MG63 (cell line): ENCODE data around the gene IQGAP3. TPM values are rescaled to one million over a fixed set of nuclear protein-coding genes. Genes with fewer than 3 reads are reported as not detected.
"Not testable (repeated sequence)": the region's sequence is repeated elsewhere in the genome, so short reads cannot be mapped to it uniquely, and the experiment has no call there.

ENCODE experiments used
- DNase-seq: peaks from one replicate; pipeline ENCODE4 v3.0.0-alpha.2; 2020
- H3K27me3 ChIP-seq: fragments of 250-450 bp; sonication (Bioruptor Pico); 2 replicates; pipeline ENCODE4 v1.5.1; 2020; ENCODE audit warnings: mild to moderate bottlenecking, moderate library complexity
- H3K36me3 ChIP-seq: fragments of 250-450 bp; sonication (Bioruptor Pico); 2 replicates; pipeline ENCODE4 v1.5.1; 2020; ENCODE audit warnings: mild to moderate bottlenecking, moderate library complexity
- H3K4me3 ChIP-seq: fragments of 250-450 bp; sonication (Bioruptor Pico); 2 replicates; pipeline ENCODE4 v1.5.1; 2020; ENCODE audit warnings: mild to moderate bottlenecking, moderate library complexity
- H3K9me3 ChIP-seq: fragments of 250-450 bp; sonication (Bioruptor Pico); 2 replicates; pipeline ENCODE4 v1.5.1; 2020; ENCODE audit warnings: mild to moderate bottlenecking, moderate library complexity
- total RNA-seq: library from RNA; depleted of rRNA; stranded (reverse); fragments of >200 nt; shearing (Covaris generic); gene quantifications from 2 replicates; pipeline ENCODE4 v1.2.3, GENCODE V29; 2014; ENCODE audit warnings: low replicate concordance

IQGAP3 gene
- total RNA-seq, 1 experiment from 2014 or later, result 20.7 TPM

DNA sequence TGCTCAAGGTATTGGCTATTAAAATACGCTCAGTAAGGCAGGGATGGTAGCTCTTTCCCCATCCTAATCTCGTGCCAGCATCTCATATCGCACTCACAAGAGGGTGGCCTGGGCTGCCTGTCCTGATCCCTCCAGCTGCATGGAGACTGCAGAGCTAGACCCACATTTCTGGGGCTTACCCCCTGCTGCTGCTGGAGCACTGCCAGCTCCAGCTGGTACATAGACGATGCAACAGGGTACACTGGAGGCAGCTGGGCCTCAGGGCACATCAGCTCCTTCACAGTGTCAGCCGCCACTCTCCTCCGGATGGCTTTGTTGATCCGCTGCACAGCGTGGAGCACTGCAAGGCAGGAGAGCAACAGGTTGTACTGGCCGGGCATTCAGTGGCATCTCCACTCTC is 16.0 kb downstream of the IQGAP3 start:
- Histone ChIP-seq H3K4me3 (no peak overlapping the region), H3K36me3 (peaks cover 67% of the 10 kb centered on the region), H3K27me3 (no peaks in the 10 kb centered on the region), H3K9me3 (no peaks in the 10 kb centered on the region)
- DNase-seq, result no peak

DNA sequence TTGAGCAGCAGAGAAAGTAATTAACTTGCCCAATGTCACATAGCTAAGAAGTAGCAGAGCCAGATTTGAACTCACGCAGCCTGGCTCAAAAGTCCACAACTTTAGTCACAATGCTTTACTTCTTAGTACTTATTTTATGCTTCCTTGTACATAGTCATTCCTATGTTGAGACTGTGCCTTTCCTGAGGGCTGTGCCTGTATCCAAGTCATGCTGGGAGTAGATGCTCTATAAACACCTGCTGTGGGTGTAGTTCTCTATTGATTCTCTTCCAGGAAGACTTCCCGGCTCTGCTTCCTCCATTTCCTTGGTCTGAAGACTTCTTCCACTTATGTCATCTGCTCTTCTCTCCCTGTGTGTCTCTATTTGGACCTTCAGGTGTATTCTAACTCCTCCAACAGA is 16.6 kb downstream of the IQGAP3 start:
- Histone ChIP-seq H3K36me3 (peaks cover 69% of the 10 kb centered on the region), H3K9me3 (no peaks in the 10 kb centered on the region), H3K4me3 (no peak overlapping the region), H3K27me3 (no peaks in the 10 kb centered on the region)
- no peak for DNase-seq

DNA sequence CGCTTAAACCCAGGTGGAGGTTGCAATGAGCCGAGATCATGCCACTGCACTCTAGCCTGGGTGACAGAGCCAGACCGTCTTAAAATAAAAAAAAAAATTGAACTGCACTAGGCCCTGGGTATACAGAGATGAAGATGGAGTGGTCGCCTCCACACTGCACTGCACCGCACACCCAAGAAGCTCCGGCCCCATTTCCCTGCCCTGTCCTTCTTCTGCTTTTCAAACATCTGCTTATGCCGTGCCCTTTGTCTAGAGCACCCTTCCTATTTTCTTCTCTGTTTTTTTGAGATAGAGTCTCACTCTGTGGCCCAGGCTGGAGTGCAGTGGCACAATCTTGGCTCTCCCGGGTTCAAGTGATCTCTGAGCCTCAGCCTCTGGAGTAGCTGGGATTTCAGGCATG is 17.4 kb downstream of the IQGAP3 start:
- H3K27me3 ChIP-seq, result no peaks in the 10 kb centered on the region
- peaks cover 69% of the 10 kb centered on the region for H3K36me3 ChIP-seq
- no peaks in the 10 kb centered on the region for H3K9me3 ChIP-seq
- no peak for DNase-seq
- H3K4me3 ChIP-seq, result no peak overlapping the region

DNA sequence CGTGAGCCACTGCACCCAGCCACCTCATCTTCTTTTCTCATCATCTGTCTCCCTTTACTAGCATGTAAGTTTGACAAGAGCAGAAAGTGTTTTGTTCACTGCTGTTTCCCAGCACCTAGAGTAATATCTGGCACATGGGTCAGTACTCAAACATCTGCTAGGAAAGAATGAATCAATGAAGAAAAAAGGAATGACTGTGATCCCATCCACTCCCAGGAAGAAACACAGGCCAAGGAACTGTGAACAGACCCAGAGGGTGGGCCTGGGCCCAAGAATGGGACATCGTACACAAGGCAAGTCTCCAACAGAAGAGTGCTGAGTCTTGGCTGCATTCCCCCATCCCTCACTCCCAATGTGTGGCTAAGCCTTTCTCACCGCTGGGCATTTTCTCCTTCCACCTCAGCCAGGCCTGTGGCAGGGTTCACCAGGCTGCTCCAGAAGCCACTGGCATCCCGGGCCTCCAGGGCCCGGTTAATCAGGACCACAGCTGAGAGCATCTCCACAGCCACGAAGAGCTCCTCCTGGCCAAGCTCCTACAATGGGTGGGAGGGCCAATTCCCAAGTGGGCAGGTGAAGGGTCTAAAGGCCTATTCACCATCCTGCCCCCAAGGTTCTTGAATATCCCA is 18.4 kb downstream of the IQGAP3 start:
- peaks cover 68% of the 10 kb centered on the region for H3K36me3 ChIP-seq
- no peaks in the 10 kb centered on the region for H3K9me3 ChIP-seq
- H3K27me3 ChIP-seq, result no peaks in the 10 kb centered on the region
- H3K4me3 ChIP-seq, result no peak overlapping the region
- no peak for DNase-seq

DNA sequence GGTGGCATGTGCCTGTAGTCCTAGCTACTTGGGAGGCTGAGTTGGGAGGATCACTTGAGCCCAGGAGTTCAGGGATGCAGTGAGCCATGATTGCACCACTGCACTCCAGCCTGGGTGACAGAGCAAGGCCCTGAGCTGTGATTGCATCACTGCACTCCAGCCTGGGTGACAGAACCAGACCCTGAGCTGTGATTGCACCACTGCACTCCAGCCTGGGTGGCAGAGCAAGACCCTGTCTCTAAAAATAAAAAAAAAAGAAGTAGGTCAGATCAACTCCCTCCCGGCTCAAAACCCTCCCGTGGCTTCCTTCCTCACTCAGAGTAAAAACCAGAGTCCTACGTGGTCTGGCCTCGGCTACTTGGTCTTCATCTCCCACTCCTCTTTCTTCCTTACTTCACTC is 19.4 kb downstream of the IQGAP3 start:
- peaks cover 78% of the 10 kb centered on the region for H3K36me3 ChIP-seq
- DNase-seq, H3K27me3 ChIP-seq, H3K4me3 ChIP-seq, H3K9me3 ChIP-seq: not testable (repeated sequence)

DNA sequence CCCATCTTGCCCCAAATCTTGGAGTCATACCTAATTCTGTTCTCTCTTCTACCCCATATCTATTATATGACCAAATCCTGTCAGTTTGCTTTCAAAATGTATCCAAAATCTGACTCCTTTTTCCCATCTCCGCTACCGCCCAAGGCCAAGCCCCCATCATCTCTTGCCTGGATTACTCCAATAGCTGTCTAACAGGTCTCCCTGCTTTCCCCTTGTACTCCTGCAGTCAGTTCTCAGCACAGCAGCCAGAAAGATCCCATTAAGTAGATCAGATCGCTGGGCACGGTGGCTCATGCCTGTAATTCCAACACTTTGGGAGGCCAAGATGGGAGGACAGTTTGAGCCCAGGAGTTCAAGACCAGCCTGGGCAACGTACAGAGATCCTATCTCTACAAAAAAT is 19.8 kb downstream of the IQGAP3 start:
- H3K4me3 ChIP-seq, result no peak overlapping the region
- DNase-seq, result no peak
- H3K36me3 ChIP-seq, result peaks cover 82% of the 10 kb centered on the region

DNA sequence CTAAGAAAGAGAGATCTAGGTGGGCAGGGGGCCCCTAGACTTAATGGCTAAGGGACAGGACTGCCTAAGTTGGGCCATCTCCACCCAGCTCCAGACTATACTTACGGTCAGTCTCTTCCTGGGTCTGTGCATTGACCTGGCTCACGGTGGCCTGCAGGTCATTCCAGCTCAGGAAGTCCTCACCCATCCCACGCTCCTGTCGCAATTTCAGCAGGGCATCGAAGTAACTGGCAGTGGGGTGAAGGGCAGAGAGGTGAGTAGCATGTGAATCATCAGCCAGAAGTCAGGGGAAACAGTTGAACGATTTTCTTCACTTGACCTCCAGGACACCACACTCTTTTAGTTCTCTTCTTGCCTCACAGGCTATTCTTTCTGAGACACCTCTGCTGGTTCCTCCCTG is 20.5 kb downstream of the IQGAP3 start:
- Histone ChIP-seq H3K36me3 (peaks cover 89% of the 10 kb centered on the region), H3K27me3 (no peaks in the 10 kb centered on the region), H3K4me3 (no peak overlapping the region), H3K9me3 (no peaks in the 10 kb centered on the region)
- DNase-seq, result peak; percentile 28

More for the DNA sequence above, 19.8 kb downstream of the IQGAP3 start:
- Histone ChIP-seq H3K27me3 (no peaks in the 10 kb centered on the region), H3K9me3 (no peaks in the 10 kb centered on the region)

DNA sequence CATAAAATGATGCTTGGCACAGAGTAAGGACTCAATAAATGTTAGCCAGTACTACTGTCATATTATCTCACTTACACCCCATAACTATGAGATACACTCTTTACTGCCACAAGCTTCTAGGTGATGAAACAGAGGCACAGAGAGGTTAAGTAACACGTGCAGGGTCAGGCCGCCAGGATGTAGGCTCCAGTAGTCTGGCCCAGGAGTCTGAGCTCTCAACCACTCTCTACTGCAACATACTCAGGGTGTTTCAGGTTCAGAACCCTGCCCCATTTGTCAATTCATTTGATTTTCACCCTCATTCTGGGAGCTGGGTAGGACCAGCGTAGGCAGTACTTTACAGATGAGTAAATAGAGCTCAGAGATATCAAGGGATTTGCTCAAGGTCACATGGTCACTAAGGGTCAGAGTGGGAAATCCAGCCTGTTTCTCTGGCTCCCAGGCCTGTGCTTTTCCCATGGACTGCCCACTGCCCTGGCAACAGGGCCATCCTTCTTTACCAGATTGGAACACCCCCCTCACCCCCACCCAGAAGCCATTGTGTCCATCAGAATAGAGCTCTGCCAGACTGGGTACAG is 21.2 kb downstream of the IQGAP3 start:
- Histone ChIP-seq H3K36me3 (peaks cover 91% of the 10 kb centered on the region), H3K27me3 (no peaks in the 10 kb centered on the region), H3K4me3 (no peak overlapping the region), H3K9me3 (no peaks in the 10 kb centered on the region)
- no peak for DNase-seq

DNA sequence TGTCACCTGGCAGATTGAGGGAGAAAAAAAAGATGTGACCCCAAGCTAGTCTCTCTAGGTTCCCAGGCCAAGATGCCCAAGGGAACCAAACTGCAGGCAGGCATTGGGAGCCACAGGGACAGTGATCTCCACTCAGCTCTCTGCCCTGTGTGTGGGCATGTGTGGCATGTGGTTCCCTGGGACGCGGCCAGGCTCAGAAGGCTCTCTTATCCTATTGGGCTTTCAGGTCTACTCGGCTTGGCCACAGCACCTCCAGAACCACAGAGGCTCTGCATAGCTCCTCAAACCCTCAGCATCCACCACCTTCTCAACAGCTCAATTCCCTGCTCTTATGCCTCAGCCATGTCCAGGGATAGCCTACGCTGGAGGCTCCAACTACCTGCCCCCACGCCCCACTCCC is 22.0 kb downstream of the IQGAP3 start:
- DNase-seq, result no peak
- peaks cover 83% of the 10 kb centered on the region for H3K36me3 ChIP-seq
- H3K27me3 ChIP-seq, result no peaks in the 10 kb centered on the region
- H3K4me3 ChIP-seq, result no peak overlapping the region
- no peaks in the 10 kb centered on the region for H3K9me3 ChIP-seq

DNA sequence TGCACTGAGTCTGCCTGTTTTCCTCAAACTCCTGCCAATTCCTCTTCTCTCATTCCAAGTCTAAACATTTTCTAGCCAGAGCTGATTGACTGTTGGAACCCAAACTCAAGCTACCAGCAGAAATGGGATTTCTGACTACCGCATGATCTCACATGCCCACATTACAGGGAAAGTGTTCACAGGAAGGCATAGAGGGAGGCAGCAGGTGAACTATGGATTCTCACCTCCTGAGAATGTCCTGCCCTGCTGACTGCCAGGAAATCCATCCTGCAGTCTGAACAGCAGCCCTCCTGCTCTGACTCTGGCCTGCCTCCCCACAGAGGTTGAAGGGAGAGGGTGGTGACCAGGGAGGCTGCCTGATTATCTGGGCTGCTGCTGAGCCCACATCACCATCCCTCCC is 22.5 kb downstream of the IQGAP3 start:
- Histone ChIP-seq H3K36me3 (peaks cover 78% of the 10 kb centered on the region), H3K9me3 (no peaks in the 10 kb centered on the region), H3K27me3 (no peaks in the 10 kb centered on the region), H3K4me3 (no peak overlapping the region)
- DNase-seq, result no peak

DNA sequence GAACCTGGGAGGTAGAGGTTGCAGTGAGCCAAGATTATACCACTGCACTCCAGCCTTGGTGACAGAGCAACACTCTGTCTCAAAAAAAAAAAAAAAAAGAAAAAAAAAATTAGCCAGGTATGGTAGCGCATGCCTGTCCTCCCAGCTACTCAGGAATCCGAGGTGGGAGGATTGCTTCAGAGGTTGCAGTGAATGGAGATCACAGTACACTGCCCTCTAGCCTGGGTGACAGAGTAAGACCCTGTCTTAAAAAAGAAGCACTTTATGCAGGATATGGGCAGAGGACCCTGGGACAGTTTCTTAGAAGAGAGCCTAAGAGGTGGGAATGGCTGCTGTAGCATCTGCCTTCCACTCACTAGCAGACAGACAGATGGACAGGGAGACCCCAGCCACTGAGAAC is 23.0 kb downstream of the IQGAP3 start:
- H3K27me3 ChIP-seq, result no peaks in the 10 kb centered on the region
- H3K36me3 ChIP-seq, result peaks cover 73% of the 10 kb centered on the region
- no peaks in the 10 kb centered on the region for H3K9me3 ChIP-seq
- no peak overlapping the region for H3K4me3 ChIP-seq
- no peak for DNase-seq

DNA sequence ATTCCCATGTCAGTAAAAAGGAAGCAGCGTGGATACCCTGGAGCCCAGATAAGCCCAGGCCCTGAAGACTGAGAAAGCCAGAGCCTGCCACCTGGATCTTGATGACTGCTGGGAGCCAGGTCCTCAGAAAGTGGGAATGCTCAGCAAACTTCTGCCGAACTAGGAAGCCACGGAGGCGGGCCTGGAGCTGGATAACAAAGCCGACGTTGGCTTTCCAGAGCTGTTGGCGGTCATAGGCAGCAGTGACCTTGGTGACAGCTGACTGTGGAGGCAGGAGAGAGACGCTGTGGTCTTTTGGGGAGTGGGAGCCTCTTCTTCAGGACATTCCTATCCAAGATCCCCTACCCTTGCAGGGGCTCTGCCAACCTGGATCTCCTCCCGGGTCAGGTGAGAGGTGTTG is 24.4 kb downstream of the IQGAP3 start:
- H3K36me3 ChIP-seq, result peaks cover 79% of the 10 kb centered on the region
- no peak for DNase-seq
- H3K4me3 ChIP-seq, result no peak overlapping the region
- no peaks in the 10 kb centered on the region for H3K27me3 ChIP-seq
- H3K9me3 ChIP-seq, result no peaks in the 10 kb centered on the region

DNA sequence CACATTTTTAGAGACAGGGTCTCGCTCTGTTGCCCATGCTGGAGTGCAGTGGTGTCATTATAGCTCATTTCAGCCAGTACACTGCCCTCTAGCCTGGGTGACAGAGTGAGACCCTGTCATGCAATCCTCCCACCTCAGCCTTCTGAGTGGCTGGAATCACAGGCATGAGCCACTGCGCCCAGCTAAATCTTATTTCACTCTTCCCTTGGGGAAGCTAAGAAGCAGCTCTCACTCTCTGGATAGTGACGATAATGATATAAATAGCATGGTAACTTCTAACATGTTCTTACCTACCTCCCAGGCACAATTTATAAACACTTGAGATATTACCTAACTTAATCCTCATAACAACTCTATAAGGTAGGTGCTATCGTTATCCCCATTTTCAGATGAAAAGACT is 24.9 kb downstream of the IQGAP3 start:
- Histone ChIP-seq H3K27me3 (no peaks in the 10 kb centered on the region), H3K9me3 (no peaks in the 10 kb centered on the region), H3K4me3 (no peak overlapping the region), H3K36me3 (peaks cover 79% of the 10 kb centered on the region)
- DNase-seq, result no peak

DNA sequence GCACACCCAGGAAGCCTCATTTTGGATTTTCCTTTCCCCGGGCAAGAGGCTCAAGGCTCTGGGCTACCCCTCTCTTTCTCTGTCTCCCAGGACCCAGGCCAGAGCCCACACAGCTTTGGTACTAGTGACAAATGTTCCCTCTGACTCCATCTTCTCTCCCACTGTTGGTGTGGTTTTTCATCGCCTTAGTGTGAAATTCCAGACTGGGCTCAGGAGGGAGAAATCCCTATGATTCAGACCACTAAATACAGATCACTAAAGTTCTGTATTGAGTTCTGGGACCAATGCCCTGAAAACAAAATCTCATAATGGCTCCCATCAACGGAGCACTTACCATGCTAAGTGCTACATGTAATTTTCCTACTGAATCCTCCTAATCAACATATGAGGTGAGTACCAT is 26.1 kb downstream of the IQGAP3 start:
- H3K27me3 ChIP-seq, result no peaks in the 10 kb centered on the region
- peaks cover 79% of the 10 kb centered on the region for H3K36me3 ChIP-seq
- no peak for DNase-seq
- H3K9me3 ChIP-seq, result no peaks in the 10 kb centered on the region
- no peak overlapping the region for H3K4me3 ChIP-seq

DNA sequence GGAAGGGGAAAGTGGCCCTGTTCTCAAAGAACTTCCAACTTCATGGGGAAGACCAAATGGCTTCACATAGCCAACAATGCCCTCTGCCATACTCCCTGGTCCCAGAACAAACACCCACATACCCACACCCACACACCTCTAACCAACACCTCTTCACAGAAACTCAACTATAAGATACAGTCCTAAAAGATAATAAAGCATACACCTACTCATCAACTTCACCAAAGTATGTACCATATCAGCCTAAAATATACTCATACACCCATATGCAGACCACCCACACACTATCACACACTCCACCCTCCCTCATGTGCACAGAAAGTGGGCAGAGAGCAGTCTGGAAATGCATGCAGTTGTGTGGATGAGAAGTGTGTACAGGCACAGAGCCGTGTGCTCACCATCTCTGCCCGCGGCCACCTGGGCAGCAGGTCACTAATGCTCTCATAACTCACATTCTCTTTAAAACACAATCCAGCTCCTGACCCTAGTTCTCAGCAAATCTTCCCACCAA is 27.7 kb downstream of the IQGAP3 start:
- no peak for DNase-seq

DNA sequence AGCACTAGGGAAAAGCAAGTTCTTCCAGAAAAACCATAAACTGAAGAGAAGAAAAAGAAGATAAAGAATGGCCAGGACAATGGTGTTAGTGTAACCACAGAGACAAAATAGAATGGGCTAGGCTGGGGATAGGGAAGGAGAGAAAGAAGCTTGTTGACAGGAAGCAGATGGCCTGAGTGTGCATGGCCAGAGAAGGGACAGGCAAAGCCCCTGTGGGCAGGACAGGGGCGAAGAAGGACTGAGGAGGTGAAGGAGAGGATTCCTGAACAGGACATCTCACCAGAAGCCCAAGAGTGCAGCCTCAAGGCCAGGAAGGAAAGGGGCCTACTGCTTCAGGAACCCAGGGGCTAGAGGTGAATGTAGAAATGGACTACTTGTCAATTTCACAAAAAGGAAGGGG is 29.3 kb downstream of the IQGAP3 start:
- Histone ChIP-seq H3K27me3 (no peaks in the 10 kb centered on the region), H3K36me3 (peaks cover 80% of the 10 kb centered on the region), H3K9me3 (no peaks in the 10 kb centered on the region), H3K4me3 (no peak overlapping the region)
- DNase-seq, result no peak

More for the DNA sequence above, 27.7 kb downstream of the IQGAP3 start:
- H3K4me3 ChIP-seq, result no peak overlapping the region
- no peaks in the 10 kb centered on the region for H3K9me3 ChIP-seq
- peaks cover 77% of the 10 kb centered on the region for H3K36me3 ChIP-seq
- H3K27me3 ChIP-seq, result no peaks in the 10 kb centered on the region

DNA sequence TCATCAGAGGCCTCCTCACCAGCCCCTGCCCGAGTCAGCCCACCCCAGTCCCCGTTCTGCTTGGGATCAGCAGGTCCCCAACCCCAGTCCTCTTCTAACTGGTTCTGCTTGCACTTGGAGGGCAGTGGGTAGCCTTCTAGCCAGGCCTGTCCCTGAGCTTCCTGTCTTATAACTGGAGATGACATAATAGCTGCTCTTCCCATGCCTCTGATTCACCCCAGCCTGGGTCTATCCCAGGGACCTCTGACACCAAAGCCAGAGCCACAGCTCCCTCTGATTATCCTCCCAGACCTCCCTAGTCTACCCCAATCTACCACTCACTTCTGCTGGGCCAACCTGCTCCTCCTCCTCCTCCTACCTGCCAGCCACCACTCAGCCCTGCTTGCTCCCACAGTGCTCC is 31.4 kb downstream of the IQGAP3 start:
- DNase-seq, result no peak
- no peaks in the 10 kb centered on the region for H3K27me3 ChIP-seq
- no peaks in the 10 kb centered on the region for H3K9me3 ChIP-seq
- no peak overlapping the region for H3K4me3 ChIP-seq
- H3K36me3 ChIP-seq, result peaks cover 78% of the 10 kb centered on the region

DNA sequence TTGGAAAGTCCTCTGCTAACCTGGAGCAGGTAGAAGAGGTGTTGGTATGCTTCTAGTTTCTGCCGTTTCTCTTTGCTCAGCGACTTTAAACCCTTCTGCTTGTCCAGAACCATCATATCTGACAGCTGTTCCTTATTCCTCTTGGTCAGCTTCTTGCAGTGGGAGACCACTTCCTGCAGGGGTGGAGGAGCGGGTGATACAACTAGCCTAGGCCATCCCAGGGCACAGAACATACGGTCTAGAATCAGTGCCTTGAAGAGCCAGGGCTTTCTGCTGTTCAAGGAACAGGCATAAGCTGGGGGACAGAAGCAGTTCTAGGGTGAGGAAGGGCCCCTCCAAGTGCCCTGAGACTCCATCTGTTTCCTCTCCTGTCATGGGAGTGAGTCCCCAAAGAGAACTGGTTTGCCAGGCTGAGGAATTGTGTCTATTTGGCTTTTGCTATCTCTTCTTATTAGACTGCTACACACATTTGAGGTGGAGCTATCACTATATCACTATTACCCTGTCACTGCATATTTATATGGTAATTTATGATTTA is 32.5 kb downstream of the IQGAP3 start:
- Histone ChIP-seq H3K9me3 (no peaks in the 10 kb centered on the region), H3K27me3 (no peaks in the 10 kb centered on the region), H3K4me3 (no peak overlapping the region), H3K36me3 (peaks cover 89% of the 10 kb centered on the region)
- no peak for DNase-seq
